H9 (cell line): ENCODE data around the gene ETV6. TPM values are rescaled to one million over a fixed set of nuclear protein-coding genes. Genes with fewer than 3 reads are reported as not detected.

ENCODE experiments used
- DNase-seq: peaks from one replicate; pipeline ENCODE4 v3.0.0-alpha.2; 2017
- H2AFZ ChIP-seq: one replicate; pipeline ENCODE4 v1.6.1; 2013; ENCODE audit warnings: mild to moderate bottlenecking, low read length, control low read depth, moderate library complexity
- H2AK5ac ChIP-seq: 2 replicates; pipeline ENCODE4 v1.6.1; 2013; ENCODE audit warnings: low read length, control low read depth, mixed read lengths; ENCODE audit not compliant: insufficient read length
- H2BK120ac ChIP-seq: one replicate; pipeline ENCODE4 v1.6.1; 2013; ENCODE audit warnings: low read depth, mild to moderate bottlenecking, low read length, control low read depth, inconsistent platforms; ENCODE audit not compliant: poor library complexity, severe bottlenecking
- H2BK12ac ChIP-seq: 2 replicates; pipeline ENCODE4 v1.6.1; 2013; ENCODE audit warnings: low read length, control low read depth, mixed read lengths, low read depth; ENCODE audit not compliant: insufficient read length
- H2BK15ac ChIP-seq: 2 replicates; pipeline ENCODE4 v1.6.1; 2013; ENCODE audit warnings: low read depth, low read length, control low read depth
- H2BK20ac ChIP-seq: one replicate; pipeline ENCODE4 v1.6.1; 2013; ENCODE audit warnings: low read depth, mild to moderate bottlenecking, low read length, control low read depth, inconsistent platforms; ENCODE audit not compliant: poor library complexity, severe bottlenecking
- H2BK5ac ChIP-seq: 2 replicates; pipeline ENCODE4 v1.6.1; 2013; ENCODE audit warnings: low read length, control low read depth, mixed read lengths; ENCODE audit not compliant: insufficient read length
- H3K14ac ChIP-seq: 2 replicates; pipeline ENCODE4 v1.6.1; 2013; ENCODE audit warnings: low read length, control low read depth; ENCODE audit not compliant: insufficient read depth
- H3K18ac ChIP-seq: 2 replicates; pipeline ENCODE4 v1.6.1; 2013; ENCODE audit warnings: low read depth, mild to moderate bottlenecking, mixed read lengths, low read length, control low read depth; ENCODE audit not compliant: insufficient read length
- H3K23ac ChIP-seq: 2 replicates; pipeline ENCODE4 v1.6.1; 2013; ENCODE audit warnings: low read length, control low read depth, mixed read lengths, low read depth; ENCODE audit not compliant: insufficient read length
- H3K23me2 ChIP-seq: 2 replicates; pipeline ENCODE4 v1.6.1; 2013; ENCODE audit warnings: low read depth, mild to moderate bottlenecking, mixed read lengths, low read length, control low read depth; ENCODE audit not compliant: insufficient read length, poor library complexity, severe bottlenecking
- H3K27ac ChIP-seq: 2 replicates; pipeline ENCODE4 v1.5.1; 2013; ENCODE audit warnings: low read length, control low read depth, mixed read lengths, low read depth; ENCODE audit not compliant: insufficient read length
- H3K27me3 ChIP-seq: 2 replicates; pipeline ENCODE4 v1.6.1; 2013; ENCODE audit warnings: low read length, control low read depth, inconsistent platforms; ENCODE audit not compliant: insufficient read depth
- H3K4ac ChIP-seq: 2 replicates; pipeline ENCODE4 v1.6.1; 2013; ENCODE audit warnings: low read depth, mild to moderate bottlenecking, control low read depth, inconsistent platforms, low read length, moderate library complexity
- H3K4me1 ChIP-seq: 2 replicates; pipeline ENCODE4 v1.6.1; 2013; ENCODE audit warnings: low read length, control low read depth, inconsistent platforms; ENCODE audit not compliant: insufficient read depth
- H3K4me2 ChIP-seq: 2 replicates; pipeline ENCODE4 v1.6.1; 2013; ENCODE audit warnings: low read length, control low read depth, mixed read lengths; ENCODE audit not compliant: insufficient read length, insufficient read depth
- H3K56ac ChIP-seq: 2 replicates; pipeline ENCODE4 v1.6.1; 2013; ENCODE audit warnings: low read depth, mild to moderate bottlenecking, mixed read lengths, low read length, control low read depth; ENCODE audit not compliant: insufficient read length
- H3K79me1 ChIP-seq: 2 replicates; pipeline ENCODE4 v1.6.1; 2013; ENCODE audit warnings: low read depth, mild to moderate bottlenecking, moderate library complexity, low read length, control low read depth, inconsistent platforms; ENCODE audit not compliant: insufficient read depth, poor library complexity, severe bottlenecking
- H3K79me2 ChIP-seq: 2 replicates; pipeline ENCODE4 v1.6.1; 2013; ENCODE audit warnings: low read length, control low read depth, inconsistent platforms; ENCODE audit not compliant: insufficient read depth
- H3K9ac ChIP-seq: 2 replicates; pipeline ENCODE4 v1.6.1; 2013; ENCODE audit warnings: low read length, control low read depth, mixed read lengths; ENCODE audit not compliant: insufficient read length; ENCODE audit errors: extremely low read depth
- H3K9me3 ChIP-seq: one replicate; pipeline ENCODE4 v1.6.1; 2013; ENCODE audit warnings: low read depth, low read length, inconsistent platforms; ENCODE audit not compliant: control insufficient read depth
- H3T11ph ChIP-seq: one replicate; pipeline ENCODE4 v1.6.1; 2013; ENCODE audit warnings: mild to moderate bottlenecking, low read length, control low read depth, inconsistent platforms
- H4K20me1 ChIP-seq: one replicate; pipeline ENCODE4 v1.6.1; 2013; ENCODE audit not compliant: control insufficient read depth, insufficient read length, insufficient read depth
- H4K5ac ChIP-seq: 2 replicates; pipeline ENCODE4 v1.6.1; 2013; ENCODE audit warnings: low read depth, mild to moderate bottlenecking, mixed read lengths, low read length, control low read depth; ENCODE audit not compliant: insufficient read length
- H4K8ac ChIP-seq: replicated peaks from 2 replicates; pipeline ENCODE4 v1.6.1; 2013; ENCODE audit warnings: low read length, control low read depth, mixed read lengths, low read depth; ENCODE audit not compliant: insufficient read length
- H4K91ac ChIP-seq: 2 replicates; pipeline ENCODE4 v1.6.1; 2013; ENCODE audit warnings: low read depth, mild to moderate bottlenecking, moderate library complexity, mixed read lengths, low read length, control low read depth; ENCODE audit not compliant: insufficient read length
- H3K27ac Mint-ChIP-seq, 3 experiments: 2 replicates in 2 of 3; 3 replicates in 1 of 3; pipeline ENCODE4 v1.8.0; 2020 to 2021; ENCODE audit warnings: mixed read lengths in 3 of 3, mild to moderate bottlenecking in 1 of 3, moderate library complexity in 1 of 3
- H3K27me3 Mint-ChIP-seq: 2 replicates; pipeline ENCODE4 v1.8.0; 2021; ENCODE audit warnings: low read depth, mild to moderate bottlenecking, moderate library complexity, mixed read lengths
- H3K36me3 Mint-ChIP-seq, 3 experiments: 2 replicates in 2 of 3; 3 replicates in 1 of 3; pipeline ENCODE4 v1.8.0; 2020 to 2021; ENCODE audit warnings: low read depth in 3 of 3, mixed read lengths in 3 of 3; ENCODE audit not compliant: insufficient read depth in 1 of 3
- H3K4me1 Mint-ChIP-seq, 2 experiments: 2 replicates each; pipeline ENCODE4 v1.8.0; 2020; ENCODE audit warnings: mixed read lengths in 2 of 2
- H3K4me3 Mint-ChIP-seq, 2 experiments: 2 replicates in 1 of 2; 3 replicates in 1 of 2; pipeline ENCODE4 v1.8.0; 2020 to 2021; ENCODE audit warnings: mild to moderate bottlenecking in 2 of 2, mixed read lengths in 2 of 2, moderate library complexity in 1 of 2
- H3K9me3 Mint-ChIP-seq, 2 experiments: 2 replicates in 1 of 2; 3 replicates in 1 of 2; pipeline ENCODE4 v1.8.0; 2020; ENCODE audit warnings: mild to moderate bottlenecking in 2 of 2, mixed read lengths in 2 of 2, moderate library complexity in 1 of 2
- CTCF ChIP-seq: fragments of 200-600 bp; sonication (generic); conservative IDR thresholded peaks from 3 replicates; pipeline ENCODE4 v1.8.0; 2021; ENCODE audit warnings: antibody characterized with exemption, mild to moderate bottlenecking
- WGBS: extraction: QIAGEN DNeasy Blood & Tissue Kit; methylation state at CpG from one replicate; pipeline ENCODE4 v1.1.7; 2013; ENCODE audit warnings: missing lambda C conversion rate, low lambda C conversion rate, mixed read lengths; ENCODE audit not compliant: insufficient read length; ENCODE audit errors: extremely low coverage; 5-methylcytosine and 5-hydroxymethylcytosine counted together
- total RNA-seq: library from RNA; stranded (reverse); gene quantifications from 2 replicates; pipeline ENCODE4 v1.2.1, GENCODE V29; 2021

ETV6 gene
- total RNA-seq, 1 experiment from 2014 or later = 28.7 TPM

- no peak overlapping the region for H4K5ac ChIP-seq
- DNase-seq = no peak
- no peaks in the 10 kb centered on the region for H3K4me1 ChIP-seq
- no peak overlapping the region for H3K27ac ChIP-seq
- H3K56ac ChIP-seq = no peak overlapping the region
- no peak overlapping the region for H4K8ac ChIP-seq
- Mint-ChIP-seq H3K4me3 (no peak overlapping the region), H3K9me3 (no peaks in the 10 kb centered on the region), H3K27me3 (no peaks in the 10 kb centered on the region), H3K27ac (peak overlapping the region in 2 of 3 experiments; percentile 41 to 49; a peak in 2 of 7 replicates), H3K36me3 (peaks cover 11 to 35% (median 20%) of the 10 kb centered on the region in 3 experiments), H3K4me1 (peaks cover 7 to 14% of the 10 kb centered on the region in 2 experiments; a peak in 3 of 4 replicates)
- no peaks in the 10 kb centered on the region for H3K27me3 ChIP-seq
- H2AK5ac ChIP-seq = no peak overlapping the region
- H2AFZ ChIP-seq = no peak overlapping the region
- no peaks in the 10 kb centered on the region for H3K23me2 ChIP-seq
- no peaks in the 10 kb centered on the region for H3K79me1 ChIP-seq
- H3K23ac ChIP-seq = no peak overlapping the region
- no peak overlapping the region for H3K4ac ChIP-seq
- H3T11ph ChIP-seq = no peak overlapping the region
- WGBS = no CpG with 5 or more reads among the region's 3 CpGs
- H3K9ac ChIP-seq = no peak overlapping the region
- no peaks in the 10 kb centered on the region for H3K9me3 ChIP-seq
- H3K79me2 ChIP-seq = no peaks in the 10 kb centered on the region
- no peak overlapping the region for H3K18ac ChIP-seq
- H2BK5ac ChIP-seq = no peak overlapping the region
- no peak overlapping the region for H2BK20ac ChIP-seq
- H3K4me2 ChIP-seq = no peak overlapping the region
- no peak overlapping the region for H2BK120ac ChIP-seq
- no peak overlapping the region for H3K14ac ChIP-seq
- no peak overlapping the region for H2BK12ac ChIP-seq
- TF ChIP-seq CTCF = no peak
- no peak overlapping the region for H4K91ac ChIP-seq
- H2BK15ac ChIP-seq = no peak overlapping the region
- no peaks in the 10 kb centered on the region for H4K20me1 ChIP-seq
Measured at GRCh38 chr12:11888029-11888428, 238.6 kb downstream of the ETV6 start.
